Progenitor cell of endocrine pancreas (in vitro differentiated cells): ENCODE measurements around the gene VPS13D. TPM values are rescaled to one million over a fixed set of nuclear protein-coding genes. Genes with fewer than 3 reads are reported as not detected.

Source experiments
- DNase-seq: peaks from one replicate; pipeline ENCODE4 v3.0.0; 2021; ENCODE audit warnings: low spot score; ENCODE audit not compliant: unreplicated experiment
- H3K27ac Mint-ChIP-seq: 2 replicates; pipeline ENCODE4 v1.8.0; 2021; ENCODE audit warnings: mild to moderate bottlenecking, moderate library complexity, mixed read lengths
- H3K27me3 Mint-ChIP-seq: 2 replicates; pipeline ENCODE4 v1.8.0; 2021; ENCODE audit warnings: mixed read lengths
- H3K36me3 Mint-ChIP-seq: 2 replicates; pipeline ENCODE4 v1.8.0; 2022; ENCODE audit warnings: mixed read lengths; ENCODE audit not compliant: insufficient read depth
- H3K4me1 Mint-ChIP-seq: 2 replicates; pipeline ENCODE4 v1.8.0; 2021; ENCODE audit warnings: low read depth, mixed read lengths
- H3K4me3 Mint-ChIP-seq: 2 replicates; pipeline ENCODE4 v1.8.0; 2021; ENCODE audit warnings: low read depth, mild to moderate bottlenecking, moderate library complexity, mixed read lengths
- H3K9me3 Mint-ChIP-seq: 2 replicates; pipeline ENCODE4 v1.8.0; 2021; ENCODE audit warnings: low read depth, mixed read lengths
- CTCF ChIP-seq: fragments of 200-600 bp; sonication (generic); IDR thresholded peaks from one replicate; pipeline ENCODE4 v1.5.0; 2021; ENCODE audit warnings: antibody characterized with exemption, mild to moderate bottlenecking; ENCODE audit not compliant: unreplicated experiment
- total RNA-seq: library from RNA; stranded (reverse); gene quantifications from 2 replicates; pipeline ENCODE4 v1.2.1, GENCODE V29; 2021

The VPS13D gene
- total RNA-seq, 1 donor from 2014 or later, result 41.9 TPM

GRCh38 chr1:12422488-12422887 lies 192.7 kb downstream of the VPS13D start:
- peaks cover 18% of the 10 kb centered on the region for H3K36me3 Mint-ChIP-seq
- no peaks in the 10 kb centered on the region for H3K27me3 Mint-ChIP-seq
- no peak overlapping the region for H3K4me3 Mint-ChIP-seq
- no peak for TF ChIP-seq CTCF
- DNase-seq, result no peak
- H3K27ac Mint-ChIP-seq, result no peak overlapping the region
- peaks cover 11% of the 10 kb centered on the region for H3K4me1 Mint-ChIP-seq
- no peaks in the 10 kb centered on the region for H3K9me3 Mint-ChIP-seq

- H3K9me3 Mint-ChIP-seq, result no peaks in the 10 kb centered on the region
- no peak for DNase-seq
- no peaks in the 10 kb centered on the region for H3K27me3 Mint-ChIP-seq
- H3K36me3 Mint-ChIP-seq, result peaks cover 10% of the 10 kb centered on the region
- no peak for TF ChIP-seq CTCF
- peaks cover 20% of the 10 kb centered on the region for H3K4me1 Mint-ChIP-seq
- no peak overlapping the region for H3K4me3 Mint-ChIP-seq
- no peak overlapping the region for H3K27ac Mint-ChIP-seq
These were observed 194.3 kb downstream of the VPS13D start for GRCh38 chr1:12424087-12424529.

- no peak for TF ChIP-seq CTCF
- Mint-ChIP-seq H3K9me3 (no peaks in the 10 kb centered on the region), H3K27me3 (no peaks in the 10 kb centered on the region), H3K4me1 (peaks cover 24% of the 10 kb centered on the region), H3K4me3 (no peak overlapping the region), H3K36me3 (peaks cover 5% of the 10 kb centered on the region), H3K27ac (no peak overlapping the region)
- no peak for DNase-seq
These were observed 195.0 kb downstream of the VPS13D start for GRCh38 chr1:12424793-12425192.

GRCh38 chr1:12426030-12426429 lies 196.2 kb downstream of the VPS13D start:
- H3K36me3 Mint-ChIP-seq, result peaks cover 5% of the 10 kb centered on the region
- no peaks in the 10 kb centered on the region for H3K9me3 Mint-ChIP-seq
- TF ChIP-seq CTCF, result no peak
- no peak overlapping the region for H3K4me3 Mint-ChIP-seq
- no peaks in the 10 kb centered on the region for H3K27me3 Mint-ChIP-seq
- peaks cover 35% of the 10 kb centered on the region for H3K4me1 Mint-ChIP-seq
- DNase-seq, result no peak
- H3K27ac Mint-ChIP-seq, result no peak overlapping the region

- peaks cover 50% of the 10 kb centered on the region for H3K4me1 Mint-ChIP-seq
- TF ChIP-seq CTCF, result no peak
- peaks cover 2% of the 10 kb centered on the region for H3K36me3 Mint-ChIP-seq
- H3K4me3 Mint-ChIP-seq, result no peak overlapping the region
- no peaks in the 10 kb centered on the region for H3K9me3 Mint-ChIP-seq
- H3K27me3 Mint-ChIP-seq, result no peaks in the 10 kb centered on the region
- H3K27ac Mint-ChIP-seq, result no peak overlapping the region
- no peak for DNase-seq
These were observed 198.5 kb downstream of the VPS13D start for GRCh38 chr1:12428334-12428733.
